Measurements from ENCODE around the gene CCDC167. TPM values are rescaled to one million over a fixed set of nuclear protein-coding genes. Genes with fewer than 3 reads are reported as not detected.

The CCDC167 gene
- total RNA-seq, 8 experiments from 2014 or later, result 28.1 to 119 (median 89.7) TPM

DNA sequence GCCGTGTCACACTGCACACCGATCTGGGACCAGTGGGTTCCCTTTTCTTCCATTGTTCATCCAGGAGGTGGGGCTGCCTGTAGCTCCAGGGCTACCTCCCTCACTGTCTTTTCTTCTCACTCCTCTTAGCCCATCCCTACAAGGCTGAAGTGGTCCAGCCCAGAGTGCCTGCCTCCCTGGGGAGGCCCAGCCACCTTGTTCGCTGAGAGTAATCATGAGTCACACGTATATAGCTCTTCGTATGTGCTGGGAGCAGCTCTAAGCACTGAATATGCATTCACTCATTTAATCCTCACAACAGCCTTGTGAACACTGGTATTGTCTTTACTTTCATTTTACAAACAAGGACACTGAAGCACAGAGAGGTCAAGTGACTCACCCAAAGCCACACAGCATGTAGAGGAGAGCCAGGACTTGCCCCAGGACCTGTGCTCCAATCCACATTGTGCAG lies 14.7 kb upstream of the CCDC167 start:
- no peak overlapping the region for H3K4me3 ChIP-seq
- peak; percentile 1 to 95 (median 66) for ATAC-seq (replicated peaks in 6 of 8)
- H3K4me1 ChIP-seq (replicated peaks in 1 of 2), result peaks cover 69 to 71% of the 10 kb centered on the region in 2 donors
- WGBS, 10 experiments, result 9 to 60% (median 24%) methylated on average over 1 to 5 of the region's 5 CpGs; no CpG with 5 or more reads in 1 of the 10 experiments
- in situ Hi-C loops (cut with MboI; ENCODE audit: low pct_unique_long_range_greater_than_20kb in 2 of 9, low sequenced_read_pairs in 9 of 9, unreplicated experiment in 9 of 9), result no loop called here
- H3K27ac ChIP-seq, result peak overlapping the region in 1 of 2 donors; percentile 6

DNA sequence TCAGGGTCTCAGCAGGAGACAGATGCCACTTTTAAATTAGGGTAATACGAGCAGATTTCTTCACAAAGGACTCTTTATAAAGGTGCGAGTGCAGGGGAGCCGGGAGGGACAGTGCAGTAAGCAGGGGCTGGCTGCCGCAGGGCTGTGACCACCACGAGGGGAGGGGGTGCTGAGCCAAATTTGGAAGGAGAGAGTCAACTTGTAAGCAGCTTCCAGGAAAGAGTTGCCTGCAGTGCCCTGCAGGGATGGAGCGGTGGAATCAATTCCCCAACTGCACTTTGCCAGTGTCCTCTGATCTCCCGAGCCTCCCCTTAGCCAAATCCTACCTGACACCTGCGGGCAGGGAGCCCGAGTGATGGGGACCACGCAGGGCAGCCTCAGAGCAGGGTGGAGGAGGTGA lies 13.9 kb upstream of the CCDC167 start:
- no peak overlapping the region for H3K27ac ChIP-seq
- ATAC-seq (replicated peaks in 6 of 8), result no peak
- H3K4me3 ChIP-seq, result no peak overlapping the region
- in situ Hi-C loops (cut with MboI; ENCODE audit: low pct_unique_long_range_greater_than_20kb in 2 of 9, low sequenced_read_pairs in 9 of 9, unreplicated experiment in 9 of 9), result no loop called here
- peaks cover 69 to 71% of the 10 kb centered on the region in 2 donors for H3K4me1 ChIP-seq (replicated peaks in 1 of 2)
- 10 to 60% (median 29%) methylated on average over 1 to 5 of the region's 10 CpGs; no CpG with 5 or more reads in 3 of the 10 experiments for WGBS, 10 experiments

DNA sequence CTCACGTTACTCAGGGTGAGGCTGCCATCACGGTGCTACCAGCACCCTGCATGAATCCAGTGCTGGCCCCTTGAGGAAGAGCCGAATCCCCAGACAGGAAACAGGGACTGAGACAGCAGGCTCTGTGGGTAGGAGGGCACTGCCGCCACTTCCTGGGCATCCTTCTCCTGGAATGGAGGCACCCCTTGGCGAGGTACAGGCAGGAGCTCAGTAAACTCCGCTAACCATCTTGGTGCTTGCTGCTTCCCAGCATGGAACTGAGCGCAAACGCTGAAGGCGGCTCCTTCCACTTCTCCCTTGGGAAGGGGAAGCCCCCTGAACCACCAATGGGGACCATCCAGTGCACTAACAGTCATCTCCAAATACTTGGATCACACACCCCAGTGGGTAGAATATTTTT lies 13.5 kb upstream of the CCDC167 start:
- ATAC-seq (replicated peaks in 6 of 8), result no peak
- Histone ChIP-seq H3K4me3 (no peak overlapping the region), H3K4me1 (replicated peaks in 1 of 2) (peaks cover 71 to 73% of the 10 kb centered on the region in 2 donors), H3K27ac (peak overlapping the region; percentile 34 to 48)
- in situ Hi-C loops (cut with MboI; ENCODE audit: low pct_unique_long_range_greater_than_20kb in 2 of 9, low sequenced_read_pairs in 9 of 9, unreplicated experiment in 9 of 9), result no loop called here
- WGBS, 10 experiments, result 4 to 65% (median 42%) methylated on average over 2 to 6 of the region's 9 CpGs; no CpG with 5 or more reads in 6 of the 10 experiments

DNA sequence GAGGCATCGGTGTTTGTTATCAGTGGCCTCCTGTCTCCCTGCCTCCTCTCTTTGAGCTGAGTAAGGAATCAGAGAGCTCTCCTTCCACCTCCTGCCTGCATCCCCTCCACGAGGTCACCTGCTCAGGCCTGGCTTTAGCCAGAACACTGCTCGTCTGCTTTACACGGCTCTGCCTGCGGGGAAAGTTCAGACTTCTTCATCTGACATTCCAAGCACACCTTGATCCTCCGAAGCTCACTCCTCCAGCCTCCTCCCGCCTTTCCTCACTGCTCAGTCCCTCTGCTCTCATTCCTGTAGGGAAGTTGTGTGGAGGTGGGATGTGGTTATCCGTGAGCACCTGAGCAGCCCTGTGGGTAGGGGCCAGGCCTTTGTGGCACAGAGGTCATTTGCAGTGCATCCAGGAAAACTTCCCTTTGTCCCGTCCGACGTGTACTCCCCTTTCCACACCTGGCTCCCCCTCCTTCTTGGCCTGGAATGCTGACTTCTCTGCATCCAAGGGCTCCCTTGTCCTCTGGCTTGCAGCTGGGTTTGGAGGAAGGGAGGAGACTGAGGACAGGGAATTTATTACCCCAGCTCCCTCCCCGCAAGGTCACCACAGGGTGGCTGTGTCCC lies 12.8 kb upstream of the CCDC167 start:
- ATAC-seq (replicated peaks in 6 of 8), result peak in 4 of 8 experiments; percentile 15 to 24 (median 18)
- WGBS, 10 experiments, result 20 to 88% (median 54%) methylated on average over 1 to 5 of the region's 12 CpGs; no CpG with 5 or more reads in 4 of the 10 experiments
- Histone ChIP-seq H3K4me3 (no peak overlapping the region), H3K4me1 (replicated peaks in 1 of 2) (peaks cover 65 to 71% of the 10 kb centered on the region in 2 donors), H3K27ac (peak overlapping the region; percentile 34 to 48)
- in situ Hi-C loops (cut with MboI; ENCODE audit: low pct_unique_long_range_greater_than_20kb in 2 of 9, low sequenced_read_pairs in 9 of 9, unreplicated experiment in 9 of 9), result no loop called here

DNA sequence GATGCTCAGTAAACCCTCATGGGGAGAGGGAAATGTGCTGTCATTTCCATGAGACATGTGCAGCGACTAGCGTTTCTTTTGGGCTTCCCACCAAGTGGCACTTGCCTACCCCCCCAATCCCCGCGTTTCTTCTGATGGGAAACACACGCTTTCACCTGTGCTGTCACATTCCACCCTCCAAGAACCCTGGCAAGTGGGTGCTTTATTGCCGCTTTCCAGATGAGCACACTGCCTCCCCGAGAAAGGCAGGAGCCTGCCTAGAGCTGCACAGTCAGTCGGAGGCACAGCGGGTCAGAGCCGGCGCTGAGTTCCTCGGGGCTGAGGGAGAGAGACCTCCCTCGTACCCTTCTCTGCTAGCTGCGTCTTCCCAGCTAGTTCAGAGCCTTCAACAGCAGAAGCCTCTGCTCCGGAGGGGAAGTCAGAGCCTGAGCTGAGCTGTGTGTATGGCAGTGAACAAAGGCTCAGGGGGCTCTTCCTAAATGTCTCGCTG lies 12.3 kb upstream of the CCDC167 start:
- ATAC-seq (replicated peaks in 6 of 8), result peak in 4 of 8 experiments; percentile 6 to 21 (median 14)

DNA sequence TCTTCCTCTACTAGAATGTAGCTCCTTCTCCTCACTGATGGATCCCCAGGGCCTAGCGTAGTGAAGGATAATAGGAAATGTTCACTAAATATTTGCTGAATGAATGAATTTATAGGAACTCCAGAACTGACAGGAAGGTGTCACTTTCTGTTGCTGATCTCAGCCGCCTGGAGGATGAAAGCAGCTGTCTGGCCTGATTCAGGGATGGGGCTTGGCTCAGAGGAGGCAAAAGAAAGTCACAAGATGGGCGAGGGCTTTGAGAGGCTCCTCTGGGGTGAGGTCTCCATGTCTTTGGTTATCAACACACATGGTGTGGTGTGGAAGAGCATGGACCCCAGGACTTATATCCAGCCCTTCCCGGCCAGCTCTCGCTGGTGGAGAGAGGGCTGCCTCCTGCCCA lies 11.5 kb upstream of the CCDC167 start:
- no peak overlapping the region for H3K27ac ChIP-seq
- peaks cover 52 to 60% of the 10 kb centered on the region in 2 donors for H3K4me1 ChIP-seq (replicated peaks in 1 of 2)
- 58 to 100% (median 92%) methylated on average over 1 to 4 of the region's 5 CpGs; no CpG with 5 or more reads in 3 of the 10 experiments for WGBS, 10 experiments
- ATAC-seq (replicated peaks in 6 of 8), result no peak
- no peak overlapping the region for H3K4me3 ChIP-seq
- in situ Hi-C loops (cut with MboI; ENCODE audit: low pct_unique_long_range_greater_than_20kb in 2 of 9, low sequenced_read_pairs in 9 of 9, unreplicated experiment in 9 of 9), result no loop called here

More for the DNA sequence above, 12.3 kb upstream of the CCDC167 start:
- in situ Hi-C loops (cut with MboI; ENCODE audit: low pct_unique_long_range_greater_than_20kb in 2 of 9, low sequenced_read_pairs in 9 of 9, unreplicated experiment in 9 of 9), result no loop called here
- Histone ChIP-seq H3K4me3 (no peak overlapping the region), H3K4me1 (replicated peaks in 1 of 2) (peaks cover 59 to 67% of the 10 kb centered on the region in 2 donors), H3K27ac (peak overlapping the region; percentile 30 to 48)
- 3 to 69% (median 26%) methylated on average over 1 to 8 of the region's 16 CpGs; no CpG with 5 or more reads in 4 of the 10 experiments for WGBS, 10 experiments

DNA sequence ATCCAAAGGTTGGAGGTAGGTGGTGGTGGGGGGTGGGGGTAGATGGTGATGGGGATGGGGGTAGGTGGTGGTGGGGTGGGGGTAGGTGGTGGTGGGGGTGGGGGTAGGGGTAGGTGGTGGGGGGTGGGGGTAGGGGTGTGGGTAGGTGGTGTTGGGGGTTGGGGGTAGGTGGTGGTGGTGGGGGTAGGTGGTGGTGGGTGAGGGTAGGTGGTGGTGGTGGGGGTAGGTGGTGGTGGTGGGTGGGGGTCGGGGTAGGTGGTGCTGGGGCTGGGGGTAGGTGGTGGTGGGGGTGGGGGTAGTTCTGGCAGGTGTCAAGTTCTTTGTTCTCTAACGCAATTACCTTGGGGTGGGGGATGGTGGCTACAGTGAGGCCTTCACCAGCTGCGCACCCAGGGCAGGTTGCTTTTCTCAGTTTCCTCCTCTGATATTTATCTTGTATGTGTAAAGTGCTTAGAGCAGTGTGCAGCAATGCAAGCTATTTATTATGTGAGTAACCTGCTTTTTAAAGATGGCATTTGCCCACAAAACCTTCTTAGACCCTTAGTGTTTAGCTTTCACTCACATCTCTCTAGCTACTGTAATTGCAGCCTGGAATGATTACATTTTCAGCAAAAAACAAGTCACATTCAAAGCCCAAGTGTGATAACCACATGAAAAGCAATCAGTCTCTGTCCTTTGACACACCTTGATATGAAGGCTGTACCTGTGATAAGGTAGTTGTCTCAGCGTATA lies 8.2 kb upstream of the CCDC167 start:
- H3K4me3 ChIP-seq, result no peak overlapping the region
- no peak for ATAC-seq (replicated peaks in 6 of 8)
- 33 to 100% (median 75%) methylated on average over 1 of the region's 4 CpGs; no CpG with 5 or more reads in 4 of the 10 experiments for WGBS, 10 experiments
- H3K4me1 ChIP-seq (replicated peaks in 1 of 2), result peaks cover 18 to 26% of the 10 kb centered on the region in 2 donors
- in situ Hi-C loops (cut with MboI; ENCODE audit: low pct_unique_long_range_greater_than_20kb in 2 of 9, low sequenced_read_pairs in 9 of 9, unreplicated experiment in 9 of 9), result no loop called here
- H3K27ac ChIP-seq, result no peak overlapping the region

DNA sequence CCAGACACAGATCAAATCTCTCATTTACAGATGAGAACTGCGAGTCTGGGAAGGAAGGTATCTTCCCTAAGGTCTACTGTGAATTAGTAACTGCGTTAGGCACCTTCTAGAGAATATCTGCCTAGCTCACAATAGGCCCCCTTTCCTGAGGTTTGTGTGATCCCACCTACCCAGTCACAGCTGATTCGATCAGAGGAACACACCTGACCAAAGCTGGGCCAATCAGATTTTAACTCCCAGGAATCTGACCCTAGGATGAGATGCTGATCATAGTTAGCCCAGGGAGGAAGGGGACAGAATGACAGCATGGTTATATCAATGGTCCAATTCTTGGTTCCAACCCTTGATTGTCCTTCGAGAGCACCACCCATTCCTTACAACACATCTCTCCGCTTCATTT lies 7.4 kb upstream of the CCDC167 start:
- 0 to 100% (median 79%) methylated on average over 1 to 4 of the region's 5 CpGs; no CpG with 5 or more reads in 1 of the 10 experiments for WGBS, 10 experiments
- Histone ChIP-seq H3K4me3 (no peak overlapping the region), H3K27ac (peak overlapping the region in 1 of 2 donors; percentile 7), H3K4me1 (replicated peaks in 1 of 2) (peaks cover 10 to 18% of the 10 kb centered on the region in 2 donors)
- ATAC-seq (replicated peaks in 6 of 8), result peak in 5 of 8 experiments; percentile 49 to 66 (median 54)
- in situ Hi-C loops (cut with MboI; ENCODE audit: low pct_unique_long_range_greater_than_20kb in 2 of 9, low sequenced_read_pairs in 9 of 9, unreplicated experiment in 9 of 9), result no loop called here

DNA sequence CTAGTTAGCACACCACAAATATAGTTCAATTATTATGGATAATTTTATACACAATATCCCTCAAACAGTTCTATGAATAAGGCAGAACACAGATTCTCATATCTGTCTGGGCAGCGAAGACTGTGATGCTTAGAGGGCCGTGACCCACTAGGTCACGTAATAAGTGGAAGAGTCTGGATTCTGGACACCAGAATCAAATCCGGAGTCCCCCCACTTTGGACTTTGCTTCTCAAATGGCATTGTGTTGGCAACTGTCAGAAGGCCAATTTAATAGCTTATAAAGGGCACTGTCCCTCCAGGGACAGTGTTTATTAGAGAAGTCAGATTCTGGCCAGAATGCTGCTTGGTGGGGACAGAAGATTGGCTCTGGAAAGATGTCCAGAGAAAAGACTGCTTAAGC lies 6.8 kb upstream of the CCDC167 start:
- WGBS, 10 experiments, result 48 to 100% (median 67%) methylated on average over 1 to 4 of the region's 4 CpGs; no CpG with 5 or more reads in 3 of the 10 experiments
- in situ Hi-C loops (cut with MboI; ENCODE audit: low pct_unique_long_range_greater_than_20kb in 2 of 9, low sequenced_read_pairs in 9 of 9, unreplicated experiment in 9 of 9), result no loop called here

DNA sequence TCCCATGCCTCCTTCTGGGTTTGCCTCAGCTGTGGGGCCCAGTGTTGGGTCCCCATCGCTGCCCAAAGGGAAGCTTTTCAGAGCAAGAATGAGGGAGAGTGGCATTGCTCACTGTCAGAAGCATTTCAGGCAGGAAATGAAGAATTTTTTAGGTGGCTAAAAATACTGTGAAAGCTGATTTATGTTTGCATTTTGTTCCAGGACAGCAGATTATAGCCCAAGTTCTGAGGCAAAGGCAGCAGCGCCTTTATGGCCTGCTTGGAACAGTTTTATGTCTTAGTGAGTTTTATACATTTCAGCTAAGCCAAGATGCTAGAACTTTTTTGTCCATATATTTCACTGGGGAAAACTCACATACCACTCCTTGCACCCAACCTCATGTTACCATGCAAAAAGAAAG lies 4.3 kb upstream of the CCDC167 start:
- peaks cover 4 to 11% of the 10 kb centered on the region in 2 donors for H3K4me1 ChIP-seq (replicated peaks in 1 of 2)
- 56 to 100% (median 96%) methylated on average over 1 to 2 of the region's 2 CpGs; no CpG with 5 or more reads in 3 of the 10 experiments for WGBS, 10 experiments
- H3K4me3 ChIP-seq, result no peak overlapping the region
- no peak overlapping the region for H3K27ac ChIP-seq
- in situ Hi-C loops (cut with MboI; ENCODE audit: low pct_unique_long_range_greater_than_20kb in 2 of 9, low sequenced_read_pairs in 9 of 9, unreplicated experiment in 9 of 9), result no loop called here
- ATAC-seq (replicated peaks in 6 of 8), result no peak

More for the DNA sequence above, 6.8 kb upstream of the CCDC167 start:
- ATAC-seq (replicated peaks in 6 of 8), result no peak
- H3K4me3 ChIP-seq, result no peak overlapping the region
- peak overlapping the region in 1 of 2 donors; percentile 7 for H3K27ac ChIP-seq
- H3K4me1 ChIP-seq (replicated peaks in 1 of 2), result peaks cover 4 to 12% of the 10 kb centered on the region in 2 donors

DNA sequence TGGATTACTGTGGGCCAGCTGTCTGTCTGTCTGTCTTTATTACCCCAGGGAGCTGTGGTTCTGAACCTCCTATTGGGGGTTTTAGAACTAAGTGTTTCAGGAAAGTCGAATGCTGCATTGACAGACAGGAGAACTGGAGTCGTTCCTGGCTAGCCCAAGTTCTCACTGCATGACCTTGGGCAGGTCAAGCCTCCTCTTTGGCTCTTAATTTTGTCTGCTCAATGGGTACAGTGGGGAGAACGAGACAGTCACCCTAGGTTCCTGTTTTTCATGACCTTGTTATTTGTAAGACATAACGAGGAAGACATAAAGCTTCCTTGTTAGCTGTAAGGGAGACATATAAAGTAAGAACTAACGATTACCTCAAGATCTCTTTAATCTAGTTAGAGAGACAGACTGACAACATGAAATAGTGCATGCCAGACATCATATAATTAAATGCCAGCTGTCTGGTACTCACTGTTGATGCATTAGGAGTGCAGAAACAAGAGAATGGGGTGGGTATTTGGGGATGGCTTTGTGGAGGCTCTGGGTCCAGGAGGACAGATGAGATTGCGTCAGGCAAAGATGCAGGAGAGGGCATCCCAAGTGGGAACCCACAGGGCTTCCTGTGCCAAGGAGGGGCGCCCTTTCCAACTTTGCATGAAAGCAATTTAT lies 3.7 kb upstream of the CCDC167 start:
- Histone ChIP-seq H3K4me3 (no peak overlapping the region), H3K4me1 (replicated peaks in 1 of 2) (peaks cover 6 to 17% of the 10 kb centered on the region in 2 donors), H3K27ac (no peak overlapping the region)
- 17 to 87% (median 71%) methylated on average over 1 to 7 of the region's 7 CpGs; no CpG with 5 or more reads in 1 of the 10 experiments for WGBS, 10 experiments
- no peak for ATAC-seq (replicated peaks in 6 of 8)
- in situ Hi-C loops (cut with MboI; ENCODE audit: low pct_unique_long_range_greater_than_20kb in 2 of 9, low sequenced_read_pairs in 9 of 9, unreplicated experiment in 9 of 9), result no loop called here

DNA sequence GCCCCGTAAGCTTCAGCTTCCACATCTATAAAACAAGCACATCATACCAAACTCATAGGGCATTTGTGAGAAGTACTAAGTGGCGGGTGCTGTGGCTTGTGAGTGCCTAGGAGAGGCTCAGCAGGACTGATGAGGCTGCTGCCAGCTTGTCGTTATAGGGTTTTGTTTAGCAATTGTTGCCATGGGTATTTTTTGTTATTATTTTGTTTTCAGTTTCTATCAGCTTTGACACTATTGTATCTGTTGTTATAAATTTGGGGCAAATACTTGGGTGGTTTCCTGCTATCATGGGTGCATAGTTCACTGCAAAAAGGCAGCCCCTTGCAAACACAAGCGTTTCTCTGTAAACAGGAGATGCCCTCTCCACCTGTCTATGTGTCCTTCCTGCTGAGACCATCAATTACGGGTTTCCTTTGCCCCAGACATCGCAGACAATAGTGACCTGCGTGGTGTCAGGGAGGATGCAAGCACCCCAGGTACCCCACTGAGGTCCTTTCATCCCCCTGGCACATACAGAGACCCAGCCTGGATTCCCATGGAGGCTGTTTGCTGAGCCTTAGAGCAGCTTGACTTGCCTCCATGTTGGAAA lies 3.1 kb upstream of the CCDC167 start:
- WGBS, 10 experiments, result 20 to 73% (median 43%) methylated on average over 1 to 7 of the region's 7 CpGs
- Histone ChIP-seq H3K27ac (no peak overlapping the region), H3K4me1 (replicated peaks in 1 of 2) (peaks cover 3 to 13% of the 10 kb centered on the region in 2 donors), H3K4me3 (no peak overlapping the region)
- in situ Hi-C loops (cut with MboI; ENCODE audit: low pct_unique_long_range_greater_than_20kb in 2 of 9, low sequenced_read_pairs in 9 of 9, unreplicated experiment in 9 of 9), result no loop called here
- no peak for ATAC-seq (replicated peaks in 6 of 8)

Measured in motor neuron (in vitro differentiated cells).